NCI-H1436 (cell line): Measurements from ENCODE around the gene PRIM1.
"Not testable (repeated sequence)": the region's sequence is repeated elsewhere in the genome, so short reads cannot be mapped to it uniquely, and the experiment has no call there.

ENCODE experiments used
- DNase-seq: peaks from one replicate; lab custom pipeline; 2025; lab: John Stamatoyannopoulos, UW

PRIM1 gene

DNA sequence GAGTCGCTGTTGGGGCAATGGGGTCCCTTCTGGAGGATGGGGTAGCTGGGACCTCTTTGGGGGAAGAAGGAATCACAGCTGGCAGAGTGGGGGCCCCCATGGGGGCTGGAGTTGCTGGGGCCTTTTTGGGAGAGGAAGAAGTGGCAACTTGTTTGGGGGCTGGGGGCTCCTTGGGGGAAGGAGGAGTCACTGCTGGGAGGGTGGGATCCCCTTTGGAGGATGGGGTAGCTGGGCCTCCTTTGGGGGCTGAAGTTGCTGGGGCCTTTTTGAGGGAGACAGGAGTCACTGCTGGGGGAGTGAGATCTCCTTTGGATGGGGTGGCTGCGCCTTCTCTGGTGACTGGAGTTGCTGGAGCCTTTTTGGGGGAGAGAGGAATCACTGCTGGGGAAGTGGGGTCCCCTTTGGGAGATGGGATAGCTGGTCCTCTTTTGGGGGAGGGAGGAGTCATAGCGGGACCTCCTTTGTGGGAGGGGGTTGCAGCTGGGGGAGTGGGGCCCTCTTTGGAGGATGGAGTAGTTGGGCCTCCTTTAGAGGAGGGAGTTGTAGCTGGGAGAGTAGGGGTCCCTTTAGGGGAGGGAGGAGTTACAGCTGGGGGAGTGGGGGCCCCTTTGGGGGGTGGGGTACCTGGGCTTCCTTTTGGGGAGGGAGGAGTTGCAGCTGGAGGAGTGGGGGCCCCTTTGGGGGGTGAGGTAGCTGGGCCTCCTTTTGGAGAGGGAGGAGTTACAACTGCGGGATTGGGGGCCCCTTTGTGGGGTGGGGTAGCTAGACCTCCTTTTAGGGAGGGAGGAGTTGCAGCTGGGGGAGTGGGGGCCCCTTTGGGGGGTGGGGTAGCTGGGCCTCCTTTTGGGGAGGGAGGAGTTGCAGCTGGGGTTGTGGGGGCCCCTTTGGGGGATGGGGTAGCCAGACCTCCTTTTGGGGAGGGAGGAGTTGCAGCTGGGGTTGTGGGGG lies 34.9 kb downstream of the PRIM1 start:
- DNase-seq = no peak

DNA sequence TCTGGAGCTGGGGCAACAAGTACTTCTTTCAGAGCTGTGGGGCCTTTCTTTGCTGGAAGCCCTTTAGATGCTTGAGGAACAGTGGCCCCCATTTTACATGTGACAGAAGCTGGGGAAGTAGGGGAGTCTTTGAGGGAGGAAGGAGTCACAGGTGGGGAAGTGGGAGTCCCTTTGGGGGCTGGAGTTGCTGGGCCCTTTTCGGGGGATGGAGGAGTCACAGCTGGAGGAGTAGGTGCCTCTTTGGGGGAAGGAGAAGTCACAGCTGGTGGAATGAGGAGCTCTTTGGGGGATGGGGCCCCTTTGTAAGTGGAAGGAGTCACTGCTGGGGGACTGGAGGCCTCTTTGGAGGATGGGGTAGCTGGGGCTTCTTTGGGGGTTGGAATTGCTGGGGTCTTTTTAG lies 35.7 kb downstream of the PRIM1 start:
- DNase-seq = no peak

DNA sequence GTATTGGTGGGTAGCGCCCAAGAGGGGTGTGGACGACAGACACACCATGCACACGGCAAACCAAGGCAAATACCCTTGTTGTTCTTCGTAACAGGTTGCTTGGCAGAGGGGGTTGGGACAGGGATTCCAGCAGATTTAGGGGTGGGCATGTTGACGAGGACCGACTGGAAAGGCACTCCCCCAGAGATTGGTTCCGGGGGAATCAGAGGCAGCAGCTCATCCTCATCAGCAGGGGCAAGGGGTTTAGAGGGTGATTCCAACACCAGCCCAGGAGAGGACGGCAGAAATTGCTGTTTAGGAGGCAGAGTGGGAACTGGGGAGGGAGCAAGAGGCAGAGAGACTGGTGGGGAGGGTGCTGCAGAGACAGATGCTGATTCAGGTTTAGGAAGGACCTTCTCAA lies 36.3 kb downstream of the PRIM1 start:
- no peak for DNase-seq

DNA sequence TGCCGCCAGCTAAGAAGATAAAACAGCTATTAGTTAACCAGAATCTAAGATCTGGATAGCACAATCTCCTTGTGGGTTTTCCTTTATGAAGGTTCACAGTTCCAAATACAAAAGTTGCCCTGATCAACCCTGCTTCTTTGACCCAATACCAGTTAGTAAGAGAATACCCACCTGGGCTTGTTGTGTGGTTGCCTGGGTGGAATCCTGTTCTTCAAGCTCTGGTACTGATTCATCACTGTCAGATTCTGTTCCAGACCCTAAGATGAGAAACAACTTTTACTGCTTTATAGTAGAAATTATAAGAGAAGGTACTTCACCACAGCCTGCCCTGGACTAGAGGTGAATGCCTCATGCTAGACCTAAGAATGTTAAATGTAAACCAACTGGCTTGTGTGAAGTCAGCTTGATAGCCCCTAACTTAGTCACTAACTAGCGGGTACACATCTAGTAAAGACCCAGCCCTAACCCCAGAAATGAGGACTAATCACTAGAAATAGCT lies 37.6 kb downstream of the PRIM1 start:
- no peak for DNase-seq

DNA sequence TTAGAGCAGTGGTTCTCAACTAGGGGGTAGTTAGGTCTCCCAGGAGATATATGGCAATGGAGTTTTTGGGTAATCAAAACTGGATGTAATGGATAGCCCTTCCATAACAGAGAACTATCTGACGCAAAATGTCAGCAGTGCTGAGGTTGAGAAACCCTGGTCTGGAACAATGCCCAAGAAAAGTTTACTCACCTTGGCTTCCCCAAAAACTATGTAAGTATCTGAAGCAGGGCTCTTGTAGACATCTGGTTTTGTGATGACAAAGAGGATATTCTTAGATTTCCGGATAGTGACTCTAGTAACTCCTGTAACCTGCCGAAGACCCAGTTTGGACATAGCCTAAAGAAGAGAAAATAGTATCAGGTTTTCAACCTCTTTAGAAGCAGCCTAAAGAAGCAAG lies 38.8 kb downstream of the PRIM1 start:
- DNase-seq = no peak

DNA sequence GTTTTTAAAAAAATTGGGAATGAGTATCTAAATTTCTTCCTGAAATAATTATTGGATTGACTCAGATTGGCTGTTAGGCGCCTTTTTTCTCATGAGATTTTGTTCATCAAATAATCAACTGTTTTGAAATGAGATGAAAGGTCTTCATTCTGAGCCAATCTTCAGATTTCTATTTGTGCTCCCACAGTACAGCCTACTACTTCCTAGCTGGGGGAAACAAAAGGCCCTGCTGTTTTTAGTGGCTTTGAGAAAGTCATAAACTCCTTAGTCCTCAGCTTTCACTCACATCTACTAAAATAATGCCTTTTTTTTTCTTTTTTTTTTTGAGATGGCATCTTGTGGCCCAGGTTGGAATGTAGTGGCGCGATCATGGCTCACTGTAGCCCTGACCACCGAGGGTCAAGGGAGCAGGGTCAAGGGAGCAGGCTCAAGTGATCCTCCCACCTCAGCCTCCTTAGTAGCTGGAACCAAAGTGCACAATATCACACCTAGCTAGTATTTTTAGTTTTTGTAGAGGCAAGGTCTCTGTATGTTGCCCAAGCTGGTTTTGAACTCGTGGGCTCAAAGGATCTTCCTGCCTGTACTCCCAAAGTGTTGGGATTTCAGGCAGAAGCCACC lies 42.3 kb downstream of the PRIM1 start:
- no peak for DNase-seq

DNA sequence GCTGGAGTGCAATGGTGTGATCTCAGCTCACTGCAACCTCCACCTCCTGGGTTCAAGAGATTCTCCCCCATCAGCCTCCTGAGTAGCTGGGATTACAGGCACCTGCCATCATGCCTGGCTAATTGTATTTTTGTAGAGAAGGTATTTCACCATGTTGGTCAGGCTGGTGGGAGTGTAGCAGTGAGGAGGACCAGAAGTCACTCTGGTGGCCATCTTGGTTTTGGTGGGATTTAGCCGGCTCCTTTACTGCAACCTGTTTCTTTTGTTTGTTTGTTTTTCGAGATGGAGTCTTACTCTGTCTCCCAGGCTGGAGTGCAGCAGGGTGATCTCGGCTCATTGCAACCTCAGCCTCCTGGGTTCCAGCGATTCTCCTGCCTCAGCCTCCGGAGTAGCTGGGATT lies 47.6 kb downstream of the PRIM1 start:
- not testable (repeated sequence) for DNase-seq

DNA sequence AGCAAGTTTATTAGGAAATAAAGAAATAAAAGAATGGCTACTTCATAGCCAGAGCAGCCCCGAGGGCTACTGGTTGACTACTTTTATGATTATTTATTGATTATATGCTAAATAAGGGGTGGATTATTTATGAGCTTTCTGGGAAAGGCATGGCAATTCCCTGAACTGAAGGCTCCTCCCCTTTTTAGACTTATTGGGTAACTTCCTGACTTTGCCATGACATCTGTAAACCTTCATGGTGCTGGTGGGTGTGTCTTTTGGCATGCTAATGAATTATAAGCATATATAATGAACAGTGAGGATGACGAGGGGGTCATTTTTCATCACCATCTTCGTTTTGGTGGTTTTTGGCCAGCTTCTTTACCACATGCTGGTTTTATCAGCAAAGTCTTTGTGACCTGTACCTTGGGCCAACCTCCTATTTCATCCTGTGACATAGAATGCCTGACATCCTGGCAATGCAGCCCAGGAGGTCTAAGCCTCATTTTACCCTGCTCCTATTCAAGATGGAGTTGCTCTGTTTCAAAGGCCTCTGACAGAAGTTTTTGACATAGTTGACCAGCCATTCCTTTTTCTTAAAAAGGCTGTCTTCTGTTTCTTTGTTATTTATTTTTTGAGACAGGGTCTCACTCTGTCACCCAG lies 53.0 kb downstream of the PRIM1 start:
- no peak for DNase-seq

DNA sequence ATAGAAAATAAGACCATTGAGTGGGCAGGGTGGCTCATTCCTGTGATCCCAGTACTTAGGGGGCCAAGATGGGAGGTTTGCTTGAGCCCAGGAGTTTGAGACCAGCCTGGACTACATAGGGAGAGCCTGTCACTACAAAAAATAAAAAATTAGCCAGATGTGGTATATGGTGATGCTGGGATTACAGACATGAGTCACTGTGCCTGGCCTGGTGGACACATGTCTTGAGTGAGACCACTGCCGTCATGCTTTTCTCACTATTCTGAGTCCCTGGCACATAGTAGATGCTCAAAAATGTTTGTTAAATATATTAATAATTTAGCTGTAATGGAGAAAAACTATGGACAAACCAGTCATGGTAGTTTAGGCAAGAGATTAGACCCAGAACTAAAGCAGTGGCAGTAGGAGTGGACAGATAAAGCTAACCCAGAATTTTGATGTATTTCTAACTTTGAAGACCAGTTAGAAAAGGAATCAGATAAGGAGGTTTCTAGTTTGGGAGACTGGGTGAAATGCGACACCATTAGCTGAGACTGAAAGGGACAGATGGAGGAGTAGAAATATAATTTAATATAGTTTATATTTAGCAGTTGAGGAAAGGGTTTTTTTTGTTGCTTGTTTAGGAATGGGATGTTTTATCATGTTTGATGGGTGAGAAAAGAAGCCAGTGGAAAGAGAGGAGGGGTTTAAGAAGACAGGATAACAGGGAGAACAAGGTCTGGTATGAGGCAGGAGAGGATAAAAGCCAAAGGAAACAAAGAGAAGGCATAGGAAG lies 56.6 kb downstream of the PRIM1 start:
- no peak for DNase-seq

DNA sequence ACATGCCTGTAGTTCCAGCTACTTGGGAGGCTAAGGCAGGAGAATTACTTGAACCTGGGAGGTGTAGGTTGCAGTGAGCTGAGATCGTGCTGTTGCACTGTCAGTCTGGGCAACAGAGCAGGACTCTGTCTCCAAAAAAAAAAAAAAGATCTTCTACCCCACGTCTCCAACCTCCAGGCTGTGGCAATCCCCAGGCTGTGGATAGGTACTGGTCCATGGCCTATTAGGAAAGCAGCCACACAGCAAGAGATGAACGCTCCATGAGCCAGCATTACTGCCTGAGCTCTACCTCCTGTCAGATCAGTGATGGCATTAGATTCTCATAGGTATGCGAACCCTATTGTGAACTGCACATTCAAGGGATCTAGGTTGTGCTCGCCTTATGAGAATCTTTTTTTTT lies 58.0 kb downstream of the PRIM1 start:
- DNase-seq = no peak

DNA sequence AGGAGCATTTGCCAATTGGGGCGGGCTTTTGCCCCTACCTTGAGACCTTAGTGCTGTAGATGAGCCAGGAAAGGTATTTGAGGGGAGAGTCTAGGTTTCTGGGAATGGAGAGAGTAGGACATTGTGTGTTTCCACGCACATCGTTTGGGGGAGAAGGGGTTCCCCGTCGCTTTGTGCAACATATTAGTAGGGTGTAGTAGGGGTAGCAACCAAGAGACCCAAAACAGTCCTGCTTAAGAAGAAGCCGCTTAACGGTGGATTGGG lies 63.3 kb downstream of the PRIM1 start:
- DNase-seq = no peak

DNA sequence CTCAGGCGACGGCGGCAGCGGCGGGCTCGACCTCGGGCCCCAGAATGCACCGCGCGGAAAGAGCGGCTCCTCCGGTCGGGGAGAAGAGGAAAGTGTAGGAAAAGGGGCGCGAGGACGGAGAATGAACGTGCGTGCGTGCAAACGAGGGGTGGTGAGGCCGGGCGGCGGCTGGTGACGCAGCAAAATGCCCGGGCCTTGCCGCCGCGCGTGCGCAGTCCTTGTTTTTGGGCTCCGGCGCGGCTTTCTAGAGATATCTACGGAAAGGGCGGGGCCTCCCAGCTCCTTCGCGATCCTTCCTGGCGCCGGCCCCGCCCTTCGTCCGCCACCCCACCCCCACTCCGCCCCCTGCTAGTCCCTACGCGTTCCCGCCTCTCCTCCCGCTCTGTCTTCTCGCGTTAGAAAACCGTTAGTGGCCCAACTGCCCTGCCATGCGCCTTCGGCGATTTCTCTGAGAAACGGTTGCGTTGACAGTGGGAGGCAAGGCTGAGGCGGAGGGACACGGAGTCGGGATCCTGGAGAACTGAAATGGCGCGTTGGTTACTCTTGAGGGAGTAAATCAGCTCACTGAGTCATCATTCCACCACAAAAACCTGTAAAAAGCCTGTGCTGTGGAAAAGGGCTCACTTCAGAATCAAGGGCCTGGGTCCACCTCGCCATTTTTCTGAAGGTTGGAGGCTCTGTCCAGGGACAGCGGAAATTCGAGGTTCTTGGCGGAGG lies 63.8 kb downstream of the PRIM1 start, which contains the start of gene PTGES3:
TSS of gene PTGES3 (minus strand) at position 156 of the 717 bp plus-strand sequence. CDS start 285 bp downstream, outside the sequence.
- peak; percentile 98 for DNase-seq

DNA sequence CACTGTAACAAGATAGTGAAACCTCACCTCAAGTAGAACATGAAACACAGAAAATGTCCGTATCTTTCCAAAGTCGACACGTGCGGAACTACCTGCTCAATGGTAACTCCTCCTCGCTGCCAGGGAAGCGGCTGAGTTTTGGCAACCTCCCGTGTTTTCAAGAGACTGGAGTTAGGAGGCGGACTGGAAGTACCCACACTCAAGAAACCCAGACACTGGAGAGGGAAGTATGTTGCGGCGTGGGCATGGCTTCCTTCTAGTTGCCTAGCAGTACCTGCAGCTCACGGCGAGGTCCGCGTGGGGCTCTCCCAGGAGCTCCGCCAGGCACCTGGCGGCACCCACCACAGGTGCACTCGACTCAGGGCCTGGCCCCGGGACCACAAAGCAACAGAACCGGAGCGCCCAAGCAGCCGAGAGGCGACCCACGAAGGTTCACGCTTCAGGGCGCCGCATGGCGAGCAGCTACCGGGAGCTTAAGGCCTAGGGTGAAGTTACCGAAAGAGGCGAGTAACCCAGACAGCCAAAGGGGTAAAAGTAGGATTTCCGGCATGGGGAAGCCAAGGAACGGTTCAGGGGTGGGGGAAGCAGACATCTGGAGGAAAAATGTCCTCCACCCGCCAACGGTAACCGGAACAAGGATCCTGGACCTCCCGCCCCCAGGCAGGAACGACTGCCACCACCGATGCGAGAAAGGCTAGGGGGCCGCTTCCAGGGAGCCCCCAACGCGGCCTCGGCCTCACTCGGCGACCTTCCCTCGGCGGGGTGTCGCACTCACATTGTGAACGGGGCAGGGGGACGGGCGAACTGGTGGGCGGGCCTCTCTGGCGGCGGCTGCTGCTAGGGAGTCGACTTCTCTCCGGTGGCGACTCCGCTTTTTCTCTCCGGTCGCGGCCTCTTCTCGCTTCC lies 64.6 kb downstream of the PRIM1 start:
- DNase-seq = peak; percentile 43

DNA sequence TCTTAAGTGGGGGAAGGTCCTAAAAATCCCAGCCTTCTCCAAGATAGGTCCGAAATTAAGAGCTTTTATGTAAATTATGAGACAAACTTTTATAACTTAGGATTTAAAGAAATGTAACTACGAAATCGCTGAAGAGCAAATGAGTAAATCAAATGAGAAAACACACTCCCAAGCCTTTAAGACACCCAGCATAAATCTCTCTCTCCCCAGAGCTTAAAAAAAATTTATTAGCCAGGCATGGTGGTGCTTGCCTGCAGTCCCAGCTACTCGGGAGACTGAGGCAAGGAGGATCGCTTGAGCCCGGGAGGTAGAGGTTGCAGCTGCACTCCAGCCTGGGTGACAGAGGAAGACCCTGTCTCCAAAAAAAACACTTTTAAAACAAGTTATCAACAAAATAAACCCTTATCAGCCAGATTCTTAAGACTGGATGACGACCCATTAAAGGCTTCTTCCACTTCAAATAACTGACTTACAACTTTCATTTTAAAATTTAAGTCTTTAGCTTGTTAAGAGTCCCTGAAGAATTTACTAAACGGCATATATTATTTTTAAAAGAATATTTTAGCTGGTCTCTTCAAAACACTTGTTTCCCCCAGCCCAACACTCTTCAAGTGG lies 67.3 kb downstream of the PRIM1 start:
- DNase-seq = no peak

DNA sequence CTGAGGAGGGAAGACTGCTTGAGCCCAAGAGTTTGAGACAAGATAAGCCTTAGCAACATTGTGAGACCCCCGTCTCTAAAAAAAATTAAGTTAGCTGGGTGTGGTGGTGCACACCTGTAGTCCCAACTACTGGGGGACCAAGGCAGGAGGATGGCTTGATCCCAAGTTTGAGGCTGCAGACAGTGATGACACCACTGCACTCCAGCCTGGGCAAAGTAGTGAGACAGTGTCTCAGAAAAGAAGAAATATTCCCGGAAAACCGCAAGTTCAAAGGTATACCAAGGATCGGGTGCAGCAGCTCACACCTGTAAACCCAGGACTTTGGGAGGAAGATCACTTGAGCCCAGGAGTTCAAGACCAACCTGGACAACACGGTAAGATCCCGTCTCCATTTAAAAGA lies 69.8 kb downstream of the PRIM1 start:
- DNase-seq = no peak
